A549 treated with RU486 at 1 μM for 4 hours (cell line): ENCODE measurements around the gene CCDC191. TPM values are rescaled to one million over a fixed set of nuclear protein-coding genes. Genes with fewer than 3 reads are reported as not detected.

Experiments
- total RNA-seq: library from RNA; stranded (reverse); fragments of 200-300 nt; extraction: Qiagen RNA extraction; gene quantifications from 5 replicates; pipeline ENCODE4 v1.2.3, GENCODE V29; 2022; ENCODE audit warnings: low read depth

The CCDC191 gene, protein sequence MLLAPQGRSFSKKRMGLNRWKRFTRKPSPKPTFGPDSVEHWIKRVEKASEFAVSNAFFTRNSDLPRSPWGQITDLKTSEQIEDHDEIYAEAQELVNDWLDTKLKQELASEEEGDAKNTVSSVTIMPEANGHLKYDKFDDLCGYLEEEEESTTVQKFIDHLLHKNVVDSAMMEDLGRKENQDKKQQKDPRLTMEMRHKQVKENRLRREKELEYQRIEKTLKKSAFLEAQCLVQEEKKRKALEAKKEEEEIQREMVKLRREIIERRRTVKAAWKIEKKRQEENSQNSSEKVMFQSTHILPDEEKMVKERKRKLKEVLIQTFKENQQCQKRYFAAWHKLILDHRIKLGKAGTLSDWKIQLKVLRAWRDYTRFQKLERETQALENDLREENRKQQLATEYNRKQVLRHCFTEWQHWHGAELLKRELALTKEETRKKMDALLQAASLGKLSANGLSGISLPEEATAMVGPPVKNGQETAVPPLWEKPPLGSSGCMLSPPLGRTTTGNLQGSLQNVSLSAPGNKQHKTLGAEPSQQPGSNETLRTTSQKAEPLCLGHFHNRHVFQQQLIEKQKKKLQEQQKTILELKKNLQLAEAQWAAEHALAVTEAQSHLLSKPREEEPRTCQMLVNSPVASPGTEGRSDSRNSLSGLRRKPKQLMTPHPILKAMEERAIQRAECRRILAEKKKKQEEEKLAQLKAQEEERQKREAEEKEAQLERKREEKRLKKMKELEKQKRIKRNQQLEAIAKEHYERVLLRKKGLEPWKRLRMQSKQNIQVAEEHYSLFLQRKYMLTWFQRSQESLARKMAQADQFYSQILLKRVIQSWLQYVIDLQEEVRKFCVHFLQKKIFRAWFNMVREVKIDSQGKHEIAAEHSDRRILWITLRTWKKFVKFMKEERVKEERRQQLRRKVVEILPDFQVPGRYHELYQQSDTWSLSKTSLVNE
- total RNA-seq, result 1.5 to 1.9 TPM (median 1.7 TPM) in 5 replicates

GRCh38 chr3:114056130-114057010 lies at the start of gene CCDC191, which contains the start of gene QTRT2:
Gene CCDC191 (minus strand): TSS chr3:114056526. CDS start chr3:114056466, 60 bp downstream.
Gene QTRT2 (plus strand): TSS chr3:114056737. CDS start chr3:114065258, 8,521 bp downstream.

DNA sequence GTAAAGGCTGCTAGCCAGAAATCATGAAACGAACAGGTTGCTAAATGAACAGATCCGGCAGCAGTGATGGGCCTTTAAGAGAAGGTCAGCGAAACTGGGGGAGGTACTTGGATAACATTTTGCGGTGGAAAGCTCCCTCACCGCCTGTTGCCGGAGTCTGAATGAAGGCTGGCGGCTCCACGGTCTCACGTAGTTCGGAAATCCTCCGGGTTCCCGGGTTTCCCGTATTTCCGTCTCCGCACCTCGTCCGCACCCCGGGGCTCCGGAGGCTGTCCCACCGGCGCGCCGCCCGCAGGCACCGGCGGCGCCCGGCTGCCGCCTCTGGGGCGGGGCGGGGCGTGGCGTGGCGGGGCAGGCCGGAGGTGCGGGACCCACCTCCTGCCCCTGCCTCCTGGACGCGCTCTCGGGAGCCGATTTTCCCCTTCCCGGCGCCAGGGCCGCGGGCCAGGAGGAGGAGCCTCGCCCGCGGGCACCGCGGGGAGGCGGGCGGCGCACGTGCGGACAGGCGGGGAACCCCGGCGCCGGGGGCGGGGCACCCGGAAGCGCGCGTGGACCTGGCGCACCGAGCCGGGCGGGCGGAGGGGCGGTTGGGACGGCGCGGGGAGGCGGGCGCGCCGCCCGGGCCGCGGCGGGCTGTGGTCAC lies 108.8 kb downstream of the CCDC191 start, which contains the start of gene ZDHHC23:
TSS of gene ZDHHC23 (plus strand) at position 642 of the 643 bp plus-strand sequence. CDS start 790 bp downstream, outside the sequence.

Other genes with a start within 250 kb of the CCDC191 start
- gene GRAMD1C, start 217.7 kb downstream of the CCDC191 start, total RNA-seq, result 0.23 to 1.2 TPM (median 0.31 TPM) in 4 of 5 replicates, not detected in the other
- 2.6 to 4.1 TPM (median 3.3 TPM) in 5 replicates for gene ZDHHC23, start 108.5 kb downstream of the CCDC191 start, total RNA-seq
- gene QTRT2, start 211 bp upstream of the CCDC191 start, total RNA-seq, result 19.9 to 28.4 TPM (median 26.3 TPM) in 5 replicates
- gene DRD3, start 122.5 kb upstream of the CCDC191 start, total RNA-seq, result not detected in 5 replicates
- gene ZNF80, start 181.1 kb upstream of the CCDC191 start, total RNA-seq, result not detected in 5 replicates
- not detected in 5 replicates for gene TIGIT, start 237.5 kb upstream of the CCDC191 start, total RNA-seq